ENCODE measurements around the gene ADK.
"Not testable (repeated sequence)": the region's sequence is repeated elsewhere in the genome, so short reads cannot be mapped to it uniquely, and the experiment has no call there.

The ADK gene

GRCh38 chr10:74575912-74576311 lies 424.9 kb downstream of the ADK start:
- no peak for DNase-seq

GRCh38 chr10:74576586-74576985 lies 425.6 kb downstream of the ADK start:
- DNase-seq: no peak

GRCh38 chr10:74580438-74580837 lies 429.4 kb downstream of the ADK start:
- not testable (repeated sequence) for DNase-seq

GRCh38 chr10:74582566-74582965 lies 431.5 kb downstream of the ADK start:
- DNase-seq: no peak

- DNase-seq: peak; percentile 40
Observed at GRCh38 chr10:74585231-74586087, 434.4 kb downstream of the ADK start.

- peak; percentile 58 for DNase-seq
Observed at GRCh38 chr10:74586088-74586585, 435.1 kb downstream of the ADK start.

GRCh38 chr10:74587109-74587854 lies 436.3 kb downstream of the ADK start:
- no peak for DNase-seq

GRCh38 chr10:74589226-74589673 lies 438.2 kb downstream of the ADK start:
- peak; percentile 91 for DNase-seq

GRCh38 chr10:74589851-74590250 lies 438.8 kb downstream of the ADK start:
- no peak for DNase-seq

GRCh38 chr10:74593470-74593869 lies 442.4 kb downstream of the ADK start:
- DNase-seq: no peak

GRCh38 chr10:74596713-74597112 lies 445.7 kb downstream of the ADK start:
- DNase-seq: no peak

- no peak for DNase-seq
Observed at GRCh38 chr10:74598891-74599566, 448.0 kb downstream of the ADK start.

- DNase-seq: no peak
Observed at GRCh38 chr10:74599672-74600071, 448.7 kb downstream of the ADK start.

- DNase-seq: no peak
Observed at GRCh38 chr10:74600170-74600569, 449.1 kb downstream of the ADK start.

- DNase-seq: no peak
Observed at GRCh38 chr10:74602576-74602975, 451.6 kb downstream of the ADK start.

GRCh38 chr10:74610299-74610698 lies 459.3 kb downstream of the ADK start:
- no peak for DNase-seq

- DNase-seq: no peak
Observed at GRCh38 chr10:74612195-74612594, 461.2 kb downstream of the ADK start.

GRCh38 chr10:74620626-74621025 lies 469.6 kb downstream of the ADK start:
- DNase-seq: no peak

- DNase-seq: no peak
Observed at GRCh38 chr10:74623786-74624185, 472.8 kb downstream of the ADK start.

GRCh38 chr10:74624501-74624900 lies 473.5 kb downstream of the ADK start:
- DNase-seq: no peak

GRCh38 chr10:74628136-74628535 lies 477.1 kb downstream of the ADK start:
- DNase-seq: no peak

- DNase-seq: no peak
Observed at GRCh38 chr10:74634995-74635536, 484.0 kb downstream of the ADK start.

- no peak for DNase-seq
Observed at GRCh38 chr10:74635655-74636054, 484.6 kb downstream of the ADK start.
